Hepatocyte (in vitro differentiated cells): Measurements from ENCODE around the gene FARP1. TPM values are rescaled to one million over a fixed set of nuclear protein-coding genes. Genes with fewer than 3 reads are reported as not detected.

ENCODE experiments used
- DNase-seq: peaks from one replicate; pipeline ENCODE4 v3.0.0-alpha.2; 2016; ENCODE audit warnings: low spot score
- H2AFZ ChIP-seq: fragments of 200-600 bp; sonication (generic); 2 replicates; pipeline ENCODE4 v1.6.0; 2016; ENCODE audit warnings: antibody characterized with exemption, mild to moderate bottlenecking
- H3K27ac ChIP-seq: fragments of 200-600 bp; sonication (generic); 2 replicates; pipeline ENCODE4 v1.5.1; 2016; ENCODE audit warnings: mild to moderate bottlenecking
- H3K27me3 ChIP-seq: fragments of 200-600 bp; sonication (generic); 2 replicates; pipeline ENCODE4 v1.6.1; 2016
- H3K36me3 ChIP-seq: fragments of 200-600 bp; sonication (generic); replicated peaks from 2 replicates; pipeline ENCODE4 v1.5.1; 2016; ENCODE audit warnings: low read depth; ENCODE audit not compliant: insufficient read depth
- H3K4me1 ChIP-seq: fragments of 200-600 bp; sonication (generic); 2 replicates; pipeline ENCODE4 v1.5.1; 2016; ENCODE audit warnings: mild to moderate bottlenecking, moderate library complexity; ENCODE audit not compliant: insufficient read depth
- H3K4me2 ChIP-seq: fragments of 200-600 bp; sonication (generic); 2 replicates; pipeline ENCODE4 v1.6.0; 2016
- H3K4me3 ChIP-seq: fragments of 200-600 bp; sonication (generic); 2 replicates; pipeline ENCODE4 v1.5.1; 2016; ENCODE audit warnings: mild to moderate bottlenecking
- H3K79me2 ChIP-seq: fragments of 200-600 bp; sonication (generic); 2 replicates; pipeline ENCODE4 v1.6.0; 2017; ENCODE audit warnings: mild to moderate bottlenecking
- H3K9me2 ChIP-seq: fragments of 200-600 bp; sonication (generic); replicated peaks from 2 replicates; pipeline ENCODE4 v1.6.0; 2017; ENCODE audit warnings: mild to moderate bottlenecking; ENCODE audit not compliant: insufficient read depth
- H3K9me3 ChIP-seq: fragments of 200-600 bp; sonication (generic); 2 replicates; pipeline ENCODE4 v1.5.1; 2016; ENCODE audit warnings: low read depth, mild to moderate bottlenecking
- H4K20me1 ChIP-seq: fragments of 200-600 bp; sonication (generic); 2 replicates; pipeline ENCODE4 v1.6.0; 2016; ENCODE audit warnings: mild to moderate bottlenecking; ENCODE audit not compliant: insufficient read depth, poor library complexity, severe bottlenecking
- CTCF ChIP-seq: fragments of 200-600 bp; sonication (generic); IDR thresholded peaks from 2 replicates; pipeline ENCODE4 v1.5.1; 2016; ENCODE audit warnings: antibody characterized with exemption, mild to moderate bottlenecking; ENCODE audit not compliant: poor library complexity
- EZH2 ChIP-seq: fragments of 200-600 bp; sonication (generic); IDR thresholded peaks from 2 replicates; pipeline ENCODE4 v1.6.1; 2016; ENCODE audit warnings: antibody characterized with exemption, mild to moderate bottlenecking, borderline replicate concordance
- EZH2phosphoT487 ChIP-seq: fragments of 200-600 bp; sonication (generic); IDR thresholded peaks from one replicate; pipeline ENCODE4 v1.6.1; 2018; ENCODE audit warnings: antibody characterized with exemption, mild to moderate bottlenecking, low read depth, moderate library complexity; ENCODE audit not compliant: unreplicated experiment, severe bottlenecking
- WGBS: methylation state at CpG from one replicate; pipeline ENCODE4 v1.1.6; 2016; ENCODE audit warnings: low lambda C conversion rate; ENCODE audit errors: missing lambda C conversion rate; 5-methylcytosine and 5-hydroxymethylcytosine counted together
- polyA plus RNA-seq: library from polyadenylated mRNA; unstranded; fragments of >200 nt; fragmentation: Nextera tagmentation; extraction: Ambion mirVana; gene quantifications from 2 replicates; pipeline ENCODE4 v1.2.1, GENCODE V29; 2016
- total RNA-seq: library from RNA; depleted of rRNA; stranded (reverse); fragments of >200 nt; gene quantifications from 2 replicates; pipeline ENCODE4 v1.2.3, GENCODE V29; 2014

FARP1 gene
- total and polyA plus RNA-seq, 2 experiments from 2014 or later = 35.5 to 68.7 TPM

- Histone ChIP-seq H3K4me2 (no peak overlapping the region), H4K20me1 (no peaks in the 10 kb centered on the region), H3K9me3 (no peaks in the 10 kb centered on the region), H3K4me3 (no peak overlapping the region), H3K79me2 (peaks cover 2% of the 10 kb centered on the region), H3K27ac (no peak overlapping the region), H3K9me2 (no peaks in the 10 kb centered on the region), H3K27me3 (no peaks in the 10 kb centered on the region), H2AFZ (no peak overlapping the region), H3K4me1 (no peaks in the 10 kb centered on the region), H3K36me3 (no peaks in the 10 kb centered on the region)
- peak; percentile 45 for DNase-seq
- WGBS = 71% methylated on average over 8 of the region's 8 CpGs
- no peak for TF ChIP-seq CTCF
- no peak for TF ChIP-seq EZH2
- no peak for TF ChIP-seq EZH2phosphoT487
Observed at GRCh38 chr13:98386637-98387036, 243.7 kb downstream of the FARP1 start.

DNA sequence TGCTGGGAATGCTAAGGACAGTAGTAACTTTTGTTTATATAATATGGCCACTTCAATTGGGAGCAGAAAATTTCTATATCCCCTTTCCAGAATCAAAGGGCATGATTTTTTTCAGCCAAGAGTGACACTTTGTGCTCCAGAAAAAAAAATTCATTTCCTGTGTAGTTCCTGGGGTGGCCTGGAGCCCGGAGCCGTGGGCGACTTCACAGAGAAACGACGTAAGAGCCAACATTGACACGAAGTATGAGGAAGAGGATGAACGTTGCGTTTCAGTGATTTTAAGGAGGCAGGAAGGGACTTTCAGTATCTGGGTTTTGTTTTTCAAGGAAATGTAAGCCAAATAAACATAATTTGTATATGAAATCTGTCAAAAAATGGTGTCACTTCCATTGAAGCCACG is 246.4 kb downstream of the FARP1 start:
- no peak overlapping the region for H2AFZ ChIP-seq
- H3K79me2 ChIP-seq = peaks cover 2% of the 10 kb centered on the region
- H3K4me1 ChIP-seq = no peaks in the 10 kb centered on the region
- no peaks in the 10 kb centered on the region for H3K36me3 ChIP-seq
- H3K27me3 ChIP-seq = no peaks in the 10 kb centered on the region
- H3K4me2 ChIP-seq = no peak overlapping the region
- H3K4me3 ChIP-seq = no peak overlapping the region
- WGBS = 84% methylated on average over 9 of the region's 9 CpGs
- TF ChIP-seq EZH2phosphoT487 = no peak
- no peak for TF ChIP-seq CTCF
- no peak for TF ChIP-seq EZH2
- no peak overlapping the region for H3K27ac ChIP-seq
- DNase-seq = no peak
- no peaks in the 10 kb centered on the region for H3K9me3 ChIP-seq
- no peaks in the 10 kb centered on the region for H3K9me2 ChIP-seq
- no peaks in the 10 kb centered on the region for H4K20me1 ChIP-seq

- 96% methylated on average over 11 of the region's 11 CpGs for WGBS
- Histone ChIP-seq H3K4me2 (no peak overlapping the region), H4K20me1 (no peaks in the 10 kb centered on the region), H3K9me2 (no peaks in the 10 kb centered on the region), H3K36me3 (no peaks in the 10 kb centered on the region), H3K79me2 (peaks cover 2% of the 10 kb centered on the region), H3K27ac (no peak overlapping the region), H2AFZ (no peak overlapping the region), H3K9me3 (no peaks in the 10 kb centered on the region), H3K4me3 (no peak overlapping the region), H3K4me1 (no peaks in the 10 kb centered on the region), H3K27me3 (no peaks in the 10 kb centered on the region)
- TF ChIP-seq EZH2phosphoT487 = no peak
- TF ChIP-seq CTCF = no peak
- no peak for TF ChIP-seq EZH2
- DNase-seq = no peak
Observed at GRCh38 chr13:98390086-98390715, 247.3 kb downstream of the FARP1 start.
